HG02884 (cell line): Measurements from ENCODE around the gene NUDT16L1.

Source experiments
- ATAC-seq: cut with Tn5 transposase; IDR thresholded peaks from one replicate; pipeline ENCODE4 v1.9.1; 2021; ENCODE audit warnings: mild to moderate bottlenecking, moderate library complexity; ENCODE audit not compliant: unreplicated experiment

NUDT16L1 gene

GRCh38 chr16:4663777-4664465 lies 29.4 kb upstream of the NUDT16L1 start:
- ATAC-seq, result no peak

GRCh38 chr16:4664538-4665418 lies 28.6 kb upstream of the NUDT16L1 start:
- no peak for ATAC-seq

GRCh38 chr16:4666537-4667202 lies 26.7 kb upstream of the NUDT16L1 start:
- ATAC-seq, result no peak

GRCh38 chr16:4667203-4667963 lies 26.0 kb upstream of the NUDT16L1 start:
- ATAC-seq, result no peak

- no peak for ATAC-seq
Measured at GRCh38 chr16:4668313-4668960, 24.9 kb upstream of the NUDT16L1 start.

GRCh38 chr16:4673387-4674046 lies 19.8 kb upstream of the NUDT16L1 start:
- no peak for ATAC-seq

- ATAC-seq, result no peak
Measured at GRCh38 chr16:4674926-4675530, 18.3 kb upstream of the NUDT16L1 start.

GRCh38 chr16:4675864-4676786 lies 17.2 kb upstream of the NUDT16L1 start:
- ATAC-seq, result no peak

GRCh38 chr16:4676831-4677230 lies 16.5 kb upstream of the NUDT16L1 start:
- no peak for ATAC-seq

GRCh38 chr16:4677390-4677789 lies 16.0 kb upstream of the NUDT16L1 start:
- no peak for ATAC-seq

GRCh38 chr16:4677994-4678393 lies 15.4 kb upstream of the NUDT16L1 start:
- ATAC-seq, result no peak

GRCh38 chr16:4678596-4678995 lies 14.8 kb upstream of the NUDT16L1 start:
- no peak for ATAC-seq

GRCh38 chr16:4679156-4679849 lies 14.1 kb upstream of the NUDT16L1 start:
- no peak for ATAC-seq

- ATAC-seq, result no peak
Measured at GRCh38 chr16:4679850-4680636, 13.3 kb upstream of the NUDT16L1 start.

GRCh38 chr16:4680673-4681470 lies 12.5 kb upstream of the NUDT16L1 start:
- ATAC-seq, result no peak

GRCh38 chr16:4681471-4682083 lies 11.8 kb upstream of the NUDT16L1 start:
- no peak for ATAC-seq
